HepG2 (cell line): Measurements from ENCODE around the gene NCLN.

ENCODE experiments used
- CTCF ChIP-seq: sonication (generic); formaldehyde crosslinking; IDR thresholded peaks from 2 replicates; pipeline ENCODE4 v1.5.0; 2020; ENCODE audit warnings: mild to moderate bottlenecking, missing genetic modification reagents, moderate library complexity
- DNMT1 ChIP-seq: sonication (generic); formaldehyde crosslinking; IDR thresholded peaks from 2 replicates; pipeline ENCODE4 v1.5.1; 2020; ENCODE audit warnings: mild to moderate bottlenecking, missing genetic modification reagents
- EP300 ChIP-seq, 3 experiments: sonication (generic) in 1 of 3; formaldehyde crosslinking in 1 of 3; IDR thresholded peaks; 2 replicates each; pipeline versions ENCODE4 v1.5.1 to v1.6.1; 2011 to 2020; ENCODE audit warnings: low read depth in 2 of 3, low read length in 2 of 3, borderline replicate concordance in 1 of 3, improper control_type of control experiment in 1 of 3, mild to moderate bottlenecking in 1 of 3, missing genetic modification reagents in 1 of 3, moderate library complexity in 1 of 3
- POLR2A ChIP-seq, 2 experiments: IDR thresholded peaks; 2 replicates each; pipeline ENCODE4 v1.6.1; 2011; ENCODE audit warnings: low read depth in 2 of 2, low read length in 2 of 2, mild to moderate bottlenecking in 1 of 2, moderate library complexity in 1 of 2; ENCODE audit not compliant: insufficient read depth in 1 of 2
- POLR2AphosphoS5 ChIP-seq: IDR thresholded peaks from 2 replicates; pipeline ENCODE4 v1.6.1; 2012; ENCODE audit warnings: low read depth, low read length
- SUZ12 ChIP-seq: fragments of 150-350 bp; IDR thresholded peaks from 2 replicates; pipeline ENCODE4 v1.6.1; 2014; ENCODE audit warnings: low read depth, low read length
- TAF1 ChIP-seq: sonication (generic); formaldehyde crosslinking; IDR thresholded peaks from 2 replicates; pipeline ENCODE4 v1.4.0; 2020; ENCODE audit warnings: missing genetic modification reagents
- ZNF766 ChIP-seq: sonication (generic); formaldehyde crosslinking; IDR thresholded peaks from 2 replicates; pipeline ENCODE4 v1.5.0; 2020; ENCODE audit warnings: missing genetic modification reagents, borderline replicate concordance
- TF ChIP-seq, protein P1 (sequence below): sonication (generic); formaldehyde crosslinking; IDR thresholded peaks from 2 replicates; pipeline ENCODE4 v1.4.0; 2020; ENCODE audit warnings: missing genetic modification reagents
- TF ChIP-seq, protein P2 (sequence below): sonication (generic); formaldehyde crosslinking; IDR thresholded peaks from 2 replicates; pipeline ENCODE4 v1.4.0; 2020; ENCODE audit warnings: missing genetic modification reagents

GRCh38 chr19:3239367-3239766 lies 53.6 kb downstream of the NCLN start:
- TF ChIP-seq POLR2AphosphoS5 (no peak), CTCF (no peak), ZNF766 (no peak), POLR2A (IDR thresholded peaks at IDR 0.05; ENCODE audit: insufficient read depth in 1 of 2, low read depth in 2 of 2, low read length in 2 of 2) (no peak), TAF1 (CRISPR knock-in tag) (no peak), EP300 (IDR thresholded peaks at IDR 0.05; ENCODE audit: low read depth in 2 of 2, low read length in 2 of 2) (no peak), EP300 (CRISPR knock-in tag; IDR thresholded peaks at IDR 0.05; ENCODE audit: borderline replicate concordance) (no peak), DNMT1 (CRISPR knock-in tag) (no peak), SUZ12 (no peak)
- TF ChIP-seq, protein P1, sequence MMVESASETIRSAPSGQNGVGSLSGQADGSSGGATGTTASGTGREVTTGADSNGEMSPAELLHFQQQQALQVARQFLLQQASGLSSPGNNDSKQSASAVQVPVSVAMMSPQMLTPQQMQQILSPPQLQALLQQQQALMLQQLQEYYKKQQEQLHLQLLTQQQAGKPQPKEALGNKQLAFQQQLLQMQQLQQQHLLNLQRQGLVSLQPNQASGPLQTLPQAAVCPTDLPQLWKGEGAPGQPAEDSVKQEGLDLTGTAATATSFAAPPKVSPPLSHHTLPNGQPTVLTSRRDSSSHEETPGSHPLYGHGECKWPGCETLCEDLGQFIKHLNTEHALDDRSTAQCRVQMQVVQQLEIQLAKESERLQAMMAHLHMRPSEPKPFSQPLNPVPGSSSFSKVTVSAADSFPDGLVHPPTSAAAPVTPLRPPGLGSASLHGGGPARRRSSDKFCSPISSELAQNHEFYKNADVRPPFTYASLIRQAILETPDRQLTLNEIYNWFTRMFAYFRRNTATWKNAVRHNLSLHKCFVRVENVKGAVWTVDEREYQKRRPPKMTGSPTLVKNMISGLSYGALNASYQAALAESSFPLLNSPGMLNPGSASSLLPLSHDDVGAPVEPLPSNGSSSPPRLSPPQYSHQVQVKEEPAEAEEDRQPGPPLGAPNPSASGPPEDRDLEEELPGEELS (CRISPR knock-in tag): no peak
- TF ChIP-seq, protein P2, sequence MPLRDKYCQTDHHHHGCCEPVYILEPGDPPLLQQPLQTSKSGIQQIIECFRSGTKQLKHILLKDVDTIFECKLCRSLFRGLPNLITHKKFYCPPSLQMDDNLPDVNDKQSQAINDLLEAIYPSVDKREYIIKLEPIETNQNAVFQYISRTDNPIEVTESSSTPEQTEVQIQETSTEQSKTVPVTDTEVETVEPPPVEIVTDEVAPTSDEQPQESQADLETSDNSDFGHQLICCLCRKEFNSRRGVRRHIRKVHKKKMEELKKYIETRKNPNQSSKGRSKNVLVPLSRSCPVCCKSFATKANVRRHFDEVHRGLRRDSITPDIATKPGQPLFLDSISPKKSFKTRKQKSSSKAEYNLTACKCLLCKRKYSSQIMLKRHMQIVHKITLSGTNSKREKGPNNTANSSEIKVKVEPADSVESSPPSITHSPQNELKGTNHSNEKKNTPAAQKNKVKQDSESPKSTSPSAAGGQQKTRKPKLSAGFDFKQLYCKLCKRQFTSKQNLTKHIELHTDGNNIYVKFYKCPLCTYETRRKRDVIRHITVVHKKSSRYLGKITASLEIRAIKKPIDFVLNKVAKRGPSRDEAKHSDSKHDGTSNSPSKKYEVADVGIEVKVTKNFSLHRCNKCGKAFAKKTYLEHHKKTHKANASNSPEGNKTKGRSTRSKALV: no peak
